ENCODE data around the gene PDXK.

DNA sequence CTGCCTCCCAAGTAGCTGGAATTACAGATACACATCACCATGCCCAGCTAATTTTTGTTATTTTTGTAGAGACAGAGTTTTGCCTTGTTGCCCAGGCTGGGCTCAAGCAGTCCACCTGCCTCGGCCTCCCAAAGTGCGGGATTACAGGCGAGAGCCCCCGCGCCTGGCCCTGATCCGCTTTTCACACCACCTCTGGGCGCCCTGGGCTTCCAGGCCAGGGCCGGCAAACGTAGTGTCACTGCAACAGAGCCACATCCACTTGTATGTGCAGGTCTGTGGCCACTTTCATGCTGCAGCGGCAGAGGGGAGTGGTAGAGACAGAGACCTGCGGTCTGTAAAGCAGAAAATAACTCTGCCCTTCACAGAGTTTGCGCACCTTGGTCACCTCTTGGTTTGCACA is 30.0 kb upstream of the PDXK start:
- TF ChIP-seq YY1 (IDR thresholded peaks at IDR 0.05; ENCODE audit: low read depth) = no peak
- TF ChIP-seq, protein P1, sequence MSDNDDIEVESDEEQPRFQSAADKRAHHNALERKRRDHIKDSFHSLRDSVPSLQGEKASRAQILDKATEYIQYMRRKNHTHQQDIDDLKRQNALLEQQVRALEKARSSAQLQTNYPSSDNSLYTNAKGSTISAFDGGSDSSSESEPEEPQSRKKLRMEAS (IDR thresholded peaks at IDR 0.05) = no peak

Measured in Ishikawa (cell line).